B cell (primary cell): ENCODE results near the gene ODC1. TPM values are rescaled to one million over a fixed set of nuclear protein-coding genes. Genes with fewer than 3 reads are reported as not detected.

Source experiments
- ATAC-seq: fragments of 200-7000 bp; cut with Tn5 transposase; one replicate; pipeline ENCODE4 v1.10.0; 2021; ENCODE audit warnings: low read depth, mild to moderate bottlenecking, moderate number of reproducible peaks, moderate library complexity
- CTCF ChIA-PET: fragments of 350-600 bp; sonication (Branson Sonifier 250); formaldehyde crosslinking; loops from one replicate; lab custom pipeline; 2021; ENCODE audit warnings: antibody characterized with exemption, inconsistent platforms; lab: Charles Lee
- POLR2A ChIA-PET: fragments of 350-600 bp; sonication (Branson Sonifier 250); formaldehyde crosslinking; loops from one replicate; lab custom pipeline; 2021; ENCODE audit warnings: antibody characterized with exemption; lab: Charles Lee
- DNase-seq: peaks from one replicate; pipeline ENCODE4 v3.0.0; 2013
- H2AFZ ChIP-seq: 2 replicates; pipeline ENCODE4 v1.6.1; 2012; ENCODE audit warnings: mild to moderate bottlenecking, low read depth, low read length; ENCODE audit not compliant: insufficient read depth, poor library complexity, severe bottlenecking
- H3K27ac ChIP-seq, 2 donors: 1 replicate in 1 of 2; 2 replicates in 1 of 2; pipeline ENCODE4 v1.5.1; 2012 to 2013; ENCODE audit warnings: low read length in 2 of 2, mild to moderate bottlenecking in 2 of 2, moderate library complexity in 1 of 2
- H3K27me3 ChIP-seq, 4 experiments: fragments of 200-600 bp in 1 of 4; sonication (generic) in 1 of 4; replicated peaks in 1 of 4; 1 replicate in 2 of 4; 2 replicates in 2 of 4; pipeline versions ENCODE4 v1.6.1 to v1.7.0; 2013 to 2016; ENCODE audit warnings: low read length in 3 of 4, mild to moderate bottlenecking in 2 of 4, mixed read lengths in 1 of 4, moderate library complexity in 1 of 4; ENCODE audit not compliant: insufficient read depth in 4 of 4, control insufficient read depth in 3 of 4; ENCODE audit errors: control extremely low read depth in 1 of 4
- H3K36me3 ChIP-seq, 2 experiments: replicated peaks in 1 of 2; 1 replicate in 1 of 2; 2 replicates in 1 of 2; pipeline versions ENCODE4 v1.6.1 to v1.7.1; 2013; ENCODE audit warnings: low read length in 1 of 2; ENCODE audit not compliant: insufficient read depth in 2 of 2, control insufficient read depth in 1 of 2; ENCODE audit errors: control extremely low read depth in 1 of 2, extremely low read depth in 1 of 2
- H3K4me1 ChIP-seq, 2 donors: fragments of 200-600 bp in 1 of 2; sonication (generic) in 1 of 2; 1 replicate in 1 of 2; 2 replicates in 1 of 2; pipeline versions ENCODE4 v1.5.1 to v1.6.1; 2013 to 2017; ENCODE audit warnings: low read length in 2 of 2; ENCODE audit not compliant: control insufficient read depth in 2 of 2, insufficient read depth in 2 of 2
- H3K4me2 ChIP-seq: replicated peaks from 2 replicates; pipeline ENCODE3; 2012; ENCODE audit warnings: mild to moderate bottlenecking, low read depth, low read length; ENCODE audit not compliant: poor library complexity, severe bottlenecking
- H3K4me3 ChIP-seq, 5 experiments: fragments of 200-600 bp in 1 of 5; sonication (generic) in 1 of 5; 1 replicate in 3 of 5; 2 replicates in 2 of 5; pipeline versions ENCODE4 v1.5.1 to v1.7.0; 2011 to 2016; ENCODE audit warnings: low read length in 4 of 5, mild to moderate bottlenecking in 4 of 5, low read depth in 2 of 5, control low read depth in 1 of 5, moderate library complexity in 1 of 5; ENCODE audit not compliant: insufficient read depth in 1 of 5; ENCODE audit errors: control extremely low read depth in 1 of 5, extremely low read depth in 1 of 5
- H3K79me2 ChIP-seq: fragments of 200-600 bp; sonication (generic); one replicate; pipeline ENCODE4 v1.6.0; 2016; ENCODE audit warnings: low read length; ENCODE audit not compliant: control insufficient read depth, insufficient read depth
- H3K9ac ChIP-seq: fragments of 200-600 bp; sonication (generic); 2 replicates; pipeline ENCODE4 v1.6.1; 2017; ENCODE audit warnings: mild to moderate bottlenecking, low read length, moderate library complexity
- H3K9me3 ChIP-seq, 3 donors: one replicate each; pipeline versions ENCODE4 v1.6.1 to v1.7.1; 2013; ENCODE audit warnings: low read length in 2 of 3; ENCODE audit not compliant: control insufficient read depth in 2 of 3, insufficient read depth in 1 of 3; ENCODE audit errors: control extremely low read depth in 1 of 3
- H4K20me1 ChIP-seq: 2 replicates; pipeline ENCODE4 v1.6.0; 2012; ENCODE audit warnings: mild to moderate bottlenecking, low read length; ENCODE audit not compliant: insufficient read depth, control insufficient read depth, poor library complexity, severe bottlenecking
- H3K27ac Mint-ChIP-seq: one replicate; pipeline ENCODE4 v1.8.0; 2021; ENCODE audit warnings: mixed read lengths
- H3K27me3 Mint-ChIP-seq: one replicate; pipeline ENCODE4 v1.8.0; 2021; ENCODE audit warnings: mixed read lengths
- H3K4me1 Mint-ChIP-seq: one replicate; pipeline ENCODE4 v1.8.0; 2021; ENCODE audit warnings: mixed read lengths
- H3K4me3 Mint-ChIP-seq: one replicate; pipeline ENCODE4 v1.8.0; 2021; ENCODE audit warnings: mixed read lengths
- H3K9me3 Mint-ChIP-seq: one replicate; pipeline ENCODE4 v1.8.0; 2022; ENCODE audit warnings: mixed read lengths; ENCODE audit not compliant: insufficient read depth
- CTCF ChIP-seq: fragments of 200-600 bp; IDR thresholded peaks from one replicate; pipeline ENCODE4 v1.8.0; 2022; ENCODE audit warnings: antibody characterized with exemption, mild to moderate bottlenecking
- EZH2 ChIP-seq: IDR thresholded peaks from 2 replicates; pipeline ENCODE4 v1.6.1; 2012; ENCODE audit warnings: borderline replicate concordance, low read depth, mild to moderate bottlenecking, moderate library complexity, low read length; ENCODE audit not compliant: insufficient read depth, poor library complexity, severe bottlenecking
- WGBS: methylation state at CpG from one replicate; pipeline ENCODE4 v1.1.5; 2013; ENCODE audit warnings: missing lambda C conversion rate; ENCODE audit not compliant: insufficient coverage; 5-methylcytosine and 5-hydroxymethylcytosine counted together
- intact Hi-C: fragments of 100-400 bp; cut with micrococcal nuclease; formaldehyde crosslinking; loops from one replicate; pipeline ENCODE4 v1.10.0; 2022
- polyA plus RNA-seq: library from polyadenylated mRNA; depleted of rRNA; stranded (reverse); fragments of >200 nt; gene quantifications from 2 replicates; pipeline ENCODE4 v1.2.3, GENCODE V29; 2012
- total RNA-seq, 2 donors: library from RNA; stranded (reverse); fragments of 120-200 nt in 1 of 2; gene quantifications; 1 replicate in 1 of 2; 2 replicates in 1 of 2; pipeline versions ENCODE4 v1.2.3 to v1.2.4, GENCODE V29; 2013 to 2022

Gene ODC1
- total and polyA plus RNA-seq, 2 donors (not counting 1 experiment from before 2014, with no cell fraction given) = 88.7 to 171 TPM

GRCh38 chr2:10400002-10400401 is 48.1 kb downstream of the ODC1 start:
- DNase-seq = no peak
- Histone ChIP-seq H3K4me2 (no peak overlapping the region), H3K27ac (peak overlapping the region in 1 of 2 donors; percentile 63), H3K79me2 (peaks cover 27% of the 10 kb centered on the region), H3K36me3 (peaks cover 1 to 27% of the 10 kb centered on the region in 2 experiments), H2AFZ (no peak overlapping the region), H3K9ac (no peak overlapping the region), H3K4me1 (peaks cover 28 to 49% of the 10 kb centered on the region in 2 donors), H4K20me1 (peaks cover 49% of the 10 kb centered on the region), H3K27me3 (no peaks in the 10 kb centered on the region), H3K4me3 (no peak overlapping the region), H3K9me3 (peaks cover 0 to 7% (median 0%) of the 10 kb centered on the region in 3 donors)
- WGBS = 92% methylated on average over 14 of the region's 14 CpGs
- intact Hi-C loops = no loop called here
- CTCF ChIA-PET = no interaction called here
- POLR2A ChIA-PET = interaction anchor here (1.0 kb wide), 1 partner anchor 97 kb away, joined by 3 read pairs; the partner anchor contains the start of gene HPCAL1
- Mint-ChIP-seq H3K9me3 (no peaks in the 10 kb centered on the region), H3K4me3 (no peak overlapping the region), H3K27ac (peak overlapping the region; percentile 90), H3K27me3 (no peaks in the 10 kb centered on the region), H3K4me1 (peaks cover 58% of the 10 kb centered on the region)
- TF ChIP-seq EZH2 = no peak
- no peak for TF ChIP-seq CTCF
- ATAC-seq = no peak

GRCh38 chr2:10399358-10399757 is 48.8 kb downstream of the ODC1 start:
- no peak for ATAC-seq
- H3K27ac ChIP-seq = peak overlapping the region in 1 of 2 donors; percentile 63

More at GRCh38 chr2:10399358-10399757, 48.8 kb downstream of the ODC1 start:
- Mint-ChIP-seq H3K9me3 (no peaks in the 10 kb centered on the region), H3K27ac (peak overlapping the region; percentile 90), H3K27me3 (no peaks in the 10 kb centered on the region), H3K4me3 (no peak overlapping the region), H3K4me1 (peaks cover 60% of the 10 kb centered on the region)
- H3K4me2 ChIP-seq = no peak overlapping the region
- H4K20me1 ChIP-seq = peaks cover 45% of the 10 kb centered on the region
- H3K79me2 ChIP-seq = peaks cover 24% of the 10 kb centered on the region
- ChIA-PET CTCF (interaction anchor here (1.1 to 1.9 kb wide), 2 partner anchors 9 to 16 kb away, joined by 3 to 5 read pairs; no protein-coding TSS in a partner anchor), POLR2A (interaction anchor here (1.0 kb wide), 1 partner anchor 96 kb away, joined by 3 read pairs; the partner anchor contains the start of gene HPCAL1)
- H3K4me3 ChIP-seq = no peak overlapping the region
- H3K9me3 ChIP-seq = peaks cover 0 to 7% (median 0%) of the 10 kb centered on the region in 3 donors
- WGBS = 91% methylated on average over 5 of the region's 16 CpGs
- no peak overlapping the region for H2AFZ ChIP-seq
- H3K9ac ChIP-seq = no peak overlapping the region
- H3K27me3 ChIP-seq = no peaks in the 10 kb centered on the region
- intact Hi-C loops = no loop called here
- no peak for TF ChIP-seq EZH2
- TF ChIP-seq CTCF = no peak
- no peak for DNase-seq
- peaks cover 1 to 21% of the 10 kb centered on the region in 2 experiments for H3K36me3 ChIP-seq
- H3K4me1 ChIP-seq = peaks cover 28 to 49% of the 10 kb centered on the region in 2 donors
